LNCaP clone FGC (cell line): Measurements from ENCODE around the gene AATK.

Experiments
- DNase-seq: peaks from one replicate; pipeline ENCODE4 v3.0.0-alpha.2; 2011; ENCODE audit warnings: low read depth
- H3K4me3 ChIP-seq: 2 replicates; pipeline ENCODE4 v1.5.1; 2011; ENCODE audit warnings: mild to moderate bottlenecking, low read depth, low read length, control low read depth
- TF ChIP-seq, protein P1 (sequence below): IDR thresholded peaks from 2 replicates; pipeline ENCODE4 v1.5.1; 2012; ENCODE audit warnings: mild to moderate bottlenecking; ENCODE audit not compliant: control insufficient read depth, insufficient read depth; ENCODE audit errors: extremely low read depth

AATK gene

DNA sequence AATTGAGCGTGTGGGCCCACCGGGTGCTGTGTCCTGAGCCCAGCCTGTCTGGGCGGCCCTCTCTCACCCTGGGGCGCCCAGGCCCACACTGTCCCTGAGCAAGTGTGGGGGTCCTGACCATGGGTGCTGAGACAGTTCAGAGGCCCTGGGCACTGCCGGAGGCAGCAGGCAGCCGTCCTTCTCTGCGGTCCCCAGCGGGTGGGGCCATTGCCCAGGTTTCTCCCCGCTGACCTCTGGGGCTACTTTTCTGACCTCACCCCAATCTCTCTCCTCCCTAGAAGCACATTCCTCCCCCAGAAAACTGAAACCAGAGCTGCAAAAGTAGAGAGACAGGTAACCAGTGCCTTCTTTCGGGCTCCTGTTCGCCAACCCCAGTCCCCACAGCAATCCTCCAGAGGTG lies 36.7 kb downstream of the AATK start:
- DNase-seq, result no peak
- H3K4me3 ChIP-seq, result no peak overlapping the region
- TF ChIP-seq, protein P1, sequence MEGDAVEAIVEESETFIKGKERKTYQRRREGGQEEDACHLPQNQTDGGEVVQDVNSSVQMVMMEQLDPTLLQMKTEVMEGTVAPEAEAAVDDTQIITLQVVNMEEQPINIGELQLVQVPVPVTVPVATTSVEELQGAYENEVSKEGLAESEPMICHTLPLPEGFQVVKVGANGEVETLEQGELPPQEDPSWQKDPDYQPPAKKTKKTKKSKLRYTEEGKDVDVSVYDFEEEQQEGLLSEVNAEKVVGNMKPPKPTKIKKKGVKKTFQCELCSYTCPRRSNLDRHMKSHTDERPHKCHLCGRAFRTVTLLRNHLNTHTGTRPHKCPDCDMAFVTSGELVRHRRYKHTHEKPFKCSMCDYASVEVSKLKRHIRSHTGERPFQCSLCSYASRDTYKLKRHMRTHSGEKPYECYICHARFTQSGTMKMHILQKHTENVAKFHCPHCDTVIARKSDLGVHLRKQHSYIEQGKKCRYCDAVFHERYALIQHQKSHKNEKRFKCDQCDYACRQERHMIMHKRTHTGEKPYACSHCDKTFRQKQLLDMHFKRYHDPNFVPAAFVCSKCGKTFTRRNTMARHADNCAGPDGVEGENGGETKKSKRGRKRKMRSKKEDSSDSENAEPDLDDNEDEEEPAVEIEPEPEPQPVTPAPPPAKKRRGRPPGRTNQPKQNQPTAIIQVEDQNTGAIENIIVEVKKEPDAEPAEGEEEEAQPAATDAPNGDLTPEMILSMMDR, result no peak

- TF ChIP-seq, protein P1, result no peak
- no peak overlapping the region for H3K4me3 ChIP-seq
- no peak for DNase-seq
These were observed 37.2 kb downstream of the AATK start for GRCh38 chr17:81128774-81129173.

GRCh38 chr17:81128338-81128737 lies 37.7 kb downstream of the AATK start:
- DNase-seq, result no peak
- TF ChIP-seq, protein P1, result no peak

DNA sequence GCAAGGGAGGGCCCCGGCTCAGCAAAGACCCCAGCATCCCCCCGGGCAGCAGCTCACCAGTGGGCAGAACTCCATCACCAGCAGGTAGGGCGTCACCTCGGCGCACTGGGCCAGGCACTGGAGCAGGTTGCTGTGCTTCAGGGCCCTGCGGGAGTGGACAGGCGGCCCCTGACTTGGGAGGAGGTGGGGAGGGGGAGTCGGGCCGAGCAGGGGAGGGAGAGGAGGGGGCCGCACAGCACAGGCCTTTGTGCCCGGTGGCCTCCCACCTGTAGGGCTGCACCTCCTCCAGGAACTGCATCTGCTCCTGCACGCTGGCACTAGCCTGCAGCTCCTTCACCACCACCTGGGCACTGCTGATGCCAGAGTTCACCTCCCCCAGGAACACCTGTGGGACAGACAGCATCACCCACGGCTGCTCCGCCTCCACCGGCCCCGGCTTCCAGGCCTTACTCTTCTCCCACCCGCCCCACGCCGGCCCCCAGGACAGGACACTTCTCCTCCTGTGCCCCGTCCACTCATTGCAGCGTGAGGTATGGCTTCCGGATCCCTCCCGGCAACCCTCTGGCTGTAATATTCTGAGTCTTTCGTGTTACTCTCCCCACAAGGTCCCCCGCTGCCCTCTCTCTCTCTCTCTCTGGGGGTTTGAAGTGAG lies 38.4 kb downstream of the AATK start:
- TF ChIP-seq, protein P1, result no peak

More at GRCh38 chr17:81128338-81128737, 37.7 kb downstream of the AATK start:
- H3K4me3 ChIP-seq, result no peak overlapping the region

GRCh38 chr17:81127133-81127455 lies 38.9 kb downstream of the AATK start:
- no peak for DNase-seq
- H3K4me3 ChIP-seq, result no peak overlapping the region
- TF ChIP-seq, protein P1, result no peak

More for the DNA sequence above, 38.4 kb downstream of the AATK start:
- no peak for DNase-seq
- H3K4me3 ChIP-seq, result no peak overlapping the region

DNA sequence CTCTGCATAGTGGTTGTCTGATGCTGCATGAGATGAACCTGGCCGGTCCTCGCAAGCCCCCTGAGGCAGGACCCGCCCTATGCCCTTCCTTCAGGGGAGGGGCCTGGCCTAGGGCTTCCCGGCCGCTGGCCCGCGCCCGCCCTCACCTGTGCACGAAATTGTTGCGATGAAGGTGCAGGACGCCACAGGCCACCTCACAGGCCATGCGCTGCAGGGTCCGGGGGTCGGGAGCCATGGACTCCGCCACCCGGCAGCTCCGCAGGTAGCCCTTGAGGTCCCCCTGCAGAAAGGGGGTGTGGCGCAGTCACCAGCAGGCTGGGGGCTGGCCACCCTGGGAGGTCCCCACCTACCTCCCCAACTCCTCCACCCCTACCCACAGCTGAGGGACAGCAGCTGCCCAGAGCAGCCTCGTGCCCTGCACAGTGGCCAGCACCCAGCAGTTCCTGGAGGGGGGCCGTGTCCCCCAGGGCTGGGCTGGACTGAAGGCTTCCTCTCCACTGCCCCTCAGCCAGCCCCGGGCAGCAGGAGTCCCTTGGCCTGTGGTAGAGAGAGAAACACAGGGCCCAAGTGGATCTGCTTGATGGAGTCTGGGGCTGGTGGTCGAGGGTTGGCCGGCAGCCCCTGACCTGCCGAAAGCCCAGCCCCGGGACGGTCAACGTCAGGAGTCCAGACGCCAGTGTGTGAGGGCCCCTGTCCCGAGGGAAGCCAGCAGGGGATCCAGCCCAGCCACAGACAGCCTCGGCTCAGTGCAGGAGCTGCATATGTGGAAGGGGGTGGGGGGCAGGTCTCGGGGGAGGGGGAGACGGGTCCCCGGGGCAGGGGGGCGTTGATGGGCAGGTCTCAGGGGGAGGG lies 39.5 kb downstream of the AATK start:
- no peak overlapping the region for H3K4me3 ChIP-seq
- no peak for DNase-seq
- TF ChIP-seq, protein P1, result no peak
